Thyroid gland (tissue), 4 donors: ENCODE results near the gene ZNF57. TPM values are rescaled to one million over a fixed set of nuclear protein-coding genes. Genes with fewer than 3 reads are reported as not detected.

Experiments
- DNase-seq, 2 donors: peaks; one replicate each; pipeline ENCODE4 v3.0.0-alpha.2; 2019
- H3K27ac ChIP-seq, 3 donors: fragments of 200-600 bp; sonication (generic); 1 replicate in 2 of 3; 2 replicates in 1 of 3; pipeline ENCODE4 v1.5.1; 2016 to 2019; ENCODE audit warnings: mild to moderate bottlenecking in 1 of 3, moderate library complexity in 1 of 3
- H3K27me3 ChIP-seq: fragments of 200-600 bp; sonication (generic); one replicate; pipeline ENCODE4 v1.5.1; 2019
- H3K36me3 ChIP-seq, 2 donors: fragments of 200-600 bp; sonication (generic); one replicate each; pipeline ENCODE4 v1.5.1; 2016 to 2019
- H3K4me1 ChIP-seq, 2 donors: fragments of 200-600 bp; sonication (generic); one replicate each; pipeline ENCODE4 v1.5.1; 2017 to 2019
- H3K4me3 ChIP-seq, 3 donors: fragments of 200-600 bp; sonication (generic); replicated peaks in 1 of 3; 1 replicate in 2 of 3; 2 replicates in 1 of 3; pipeline ENCODE4 v1.5.1; 2016; ENCODE audit warnings: mild to moderate bottlenecking in 1 of 3
- H3K9me3 ChIP-seq: fragments of 200-600 bp; sonication (generic); one replicate; pipeline ENCODE4 v1.5.1; 2017
- POLR2A ChIP-seq, 2 donors: fragments of 450-650 bp; IDR thresholded peaks; one replicate each; pipeline ENCODE4 v1.6.1; 2017; ENCODE audit warnings: antibody characterized with exemption in 2 of 2, mild to moderate bottlenecking in 2 of 2, moderate library complexity in 1 of 2
- WGBS, 2 donors: methylation state at CpG; one replicate each; pipeline ENCODE4 v1.1.5; 2017; 5-methylcytosine and 5-hydroxymethylcytosine counted together
- intact Hi-C: fragments of 100-400 bp; cut with DNase I; formaldehyde crosslinking; loops from one replicate; pipeline ENCODE4 v1.15.1; 2023
- total RNA-seq, 4 donors: library from RNA; depleted of rRNA; stranded (reverse); fragments of >200 nt; gene quantifications; one replicate each; pipeline ENCODE4 v1.2.3, GENCODE V29; 2016
- TF ChIP-seq, protein P1 (sequence below), 6 experiments: fragments of 200-600 bp in 3 of 6; fragments of 450-650 bp in 3 of 6; sonication (generic) in 3 of 6; IDR thresholded peaks; one replicate each; pipeline ENCODE4 v1.5.1; 2016 to 2019; ENCODE audit warnings: antibody characterized with exemption in 6 of 6, mild to moderate bottlenecking in 2 of 6, inconsistent platforms in 1 of 6, moderate library complexity in 1 of 6

Gene ZNF57
- total RNA-seq, 4 donors from 2014 or later: 3.1 to 4.8 (median 3.6) TPM

DNA sequence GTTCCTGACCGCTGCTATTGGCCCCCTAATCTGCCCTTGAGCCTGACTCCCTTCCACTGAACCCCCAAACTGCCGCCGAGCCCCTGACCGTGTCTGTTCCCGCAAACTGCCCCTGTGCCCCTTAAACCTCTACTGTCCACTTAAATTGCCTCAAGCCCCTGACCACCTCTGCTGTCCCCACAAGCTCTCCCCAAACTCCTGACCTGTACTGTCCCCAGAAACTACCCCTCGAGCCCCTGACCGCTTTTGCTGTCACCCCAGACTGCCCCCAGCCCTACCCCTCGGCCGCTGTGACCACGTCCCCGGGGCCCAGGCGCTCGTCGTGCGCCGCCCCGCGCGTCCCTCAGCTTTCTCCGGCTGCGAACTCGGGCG lies 43.7 kb downstream of the ZNF57 start:
- no peaks in the 10 kb centered on the region for H3K9me3 ChIP-seq
- H3K4me3 ChIP-seq: peak overlapping the region; percentile 82 to 97 (median 83)
- peaks cover 12 to 13% of the 10 kb centered on the region in 2 donors for H3K4me1 ChIP-seq
- peak overlapping the region in 1 of 3 donors; percentile 47 for H3K27ac ChIP-seq
- intact Hi-C loops: loop anchor here (5.0 kb wide), 1 partner anchor 42 kb away; the partner anchor contains the start of gene ZNF57
- no peaks in the 10 kb centered on the region for H3K27me3 ChIP-seq
- H3K36me3 ChIP-seq: no peaks in the 10 kb centered on the region
- no peak for DNase-seq
- WGBS, 2 donors: 2 to 4% methylated on average over 13 to 23 of the region's 23 CpGs
- TF ChIP-seq, protein P1, sequence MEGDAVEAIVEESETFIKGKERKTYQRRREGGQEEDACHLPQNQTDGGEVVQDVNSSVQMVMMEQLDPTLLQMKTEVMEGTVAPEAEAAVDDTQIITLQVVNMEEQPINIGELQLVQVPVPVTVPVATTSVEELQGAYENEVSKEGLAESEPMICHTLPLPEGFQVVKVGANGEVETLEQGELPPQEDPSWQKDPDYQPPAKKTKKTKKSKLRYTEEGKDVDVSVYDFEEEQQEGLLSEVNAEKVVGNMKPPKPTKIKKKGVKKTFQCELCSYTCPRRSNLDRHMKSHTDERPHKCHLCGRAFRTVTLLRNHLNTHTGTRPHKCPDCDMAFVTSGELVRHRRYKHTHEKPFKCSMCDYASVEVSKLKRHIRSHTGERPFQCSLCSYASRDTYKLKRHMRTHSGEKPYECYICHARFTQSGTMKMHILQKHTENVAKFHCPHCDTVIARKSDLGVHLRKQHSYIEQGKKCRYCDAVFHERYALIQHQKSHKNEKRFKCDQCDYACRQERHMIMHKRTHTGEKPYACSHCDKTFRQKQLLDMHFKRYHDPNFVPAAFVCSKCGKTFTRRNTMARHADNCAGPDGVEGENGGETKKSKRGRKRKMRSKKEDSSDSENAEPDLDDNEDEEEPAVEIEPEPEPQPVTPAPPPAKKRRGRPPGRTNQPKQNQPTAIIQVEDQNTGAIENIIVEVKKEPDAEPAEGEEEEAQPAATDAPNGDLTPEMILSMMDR (IDR thresholded peaks at IDR 0.05): peak in 1 of 6 experiments; percentile 6
- TF ChIP-seq POLR2A (IDR thresholded peaks at IDR 0.05): no peak

DNA sequence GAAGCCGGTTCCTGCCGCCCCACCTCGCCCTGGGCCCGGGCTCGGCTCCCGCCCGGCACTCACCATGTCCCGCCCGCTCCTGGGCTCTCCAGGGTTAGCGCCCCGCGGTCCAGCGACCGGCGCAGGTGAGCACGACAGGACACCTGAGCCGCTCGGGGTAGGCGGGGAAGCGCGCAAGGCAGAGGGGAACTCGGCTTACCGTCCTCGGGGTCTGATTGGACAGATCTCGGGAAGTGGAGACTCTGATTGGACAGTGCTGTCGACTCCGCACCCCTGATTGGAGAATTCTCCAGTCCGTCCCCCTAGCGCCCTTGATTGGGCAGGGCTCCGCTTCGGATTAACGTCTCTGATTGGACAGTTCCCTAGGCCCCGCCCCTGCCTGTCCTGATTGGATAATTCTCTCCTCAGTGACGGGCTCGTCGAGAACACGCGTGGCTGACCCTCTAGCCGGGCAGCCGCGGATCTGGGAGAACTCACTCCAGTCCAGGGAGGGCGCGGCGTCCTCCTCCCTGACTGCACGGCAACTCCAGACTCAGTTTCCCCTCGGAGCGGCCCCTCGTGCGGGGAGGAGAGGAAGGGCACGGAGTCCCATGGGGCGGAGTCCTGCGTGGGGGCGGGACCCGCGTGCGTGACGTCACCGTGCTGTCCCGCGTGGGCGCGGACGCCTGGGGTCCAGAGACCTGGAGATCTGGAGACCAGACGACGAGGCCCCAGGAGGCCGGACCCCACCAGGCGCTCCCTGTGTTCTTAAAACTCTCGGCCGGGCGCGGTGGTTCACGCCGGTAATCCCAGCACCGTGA lies 44.2 kb downstream of the ZNF57 start, which contains the start of gene ZNF77:
Gene ZNF77 (minus strand): TSS at position 197 of the 800 bp plus-strand sequence. CDS start 131 bp downstream, at position 66.
- Histone ChIP-seq H3K36me3 (no peaks in the 10 kb centered on the region), H3K4me1 (peaks cover 16 to 17% of the 10 kb centered on the region in 2 donors), H3K27me3 (no peaks in the 10 kb centered on the region), H3K27ac (peak within 1 kb of the TSS; percentile 85 to 90 (median 85)), H3K4me3 (peak within 1 kb of the TSS; percentile 82 to 97 (median 91)), H3K9me3 (no peaks in the 10 kb centered on the region)
- TF ChIP-seq, protein P1 (IDR thresholded peaks at IDR 0.05): peak in 3 of 6 experiments; percentile 19 to 31 (median 21)
- peak in 1 of 2 donors; percentile 76 for TF ChIP-seq POLR2A (IDR thresholded peaks at IDR 0.05)
- DNase-seq: peak; percentile 100
- 2 to 5% methylated on average over 29 to 43 of the region's 74 CpGs for WGBS, 2 donors
- intact Hi-C loops: loop anchor here (5.0 kb wide), 1 partner anchor 43 kb away; the partner anchor contains the start of gene ZNF57

DNA sequence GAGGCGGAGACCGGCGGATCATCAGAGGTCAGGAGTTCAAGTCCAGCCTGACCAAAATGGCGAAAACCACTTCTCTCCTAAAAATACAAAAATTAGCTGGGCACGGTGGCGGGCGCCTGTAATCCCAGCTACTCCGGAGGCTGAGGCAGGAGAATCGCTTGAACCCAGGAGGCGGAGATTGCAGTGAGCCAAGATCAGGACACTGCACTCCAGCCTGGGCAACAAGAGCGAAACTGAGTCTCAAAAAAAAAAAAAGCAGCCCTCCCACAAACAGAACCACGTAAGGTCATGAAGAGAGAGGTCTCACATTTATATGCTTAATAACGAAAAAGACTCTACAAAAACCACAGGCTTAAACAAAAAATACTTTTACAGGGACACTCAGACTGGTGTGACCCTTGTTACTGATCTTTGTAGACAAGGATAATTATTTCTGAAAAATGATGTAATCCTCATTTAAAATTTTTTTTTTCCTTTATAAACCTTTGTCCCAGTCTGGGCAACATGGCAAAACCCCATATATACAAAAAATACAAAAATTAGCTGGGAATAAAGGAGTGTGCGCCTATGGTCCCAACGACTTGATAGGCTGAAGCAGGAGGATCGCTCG lies 45.0 kb downstream of the ZNF57 start:
- peak overlapping the region; percentile 69 to 91 (median 81) for H3K4me3 ChIP-seq
- no peaks in the 10 kb centered on the region for H3K9me3 ChIP-seq
- H3K27me3 ChIP-seq: no peaks in the 10 kb centered on the region
- WGBS, 2 donors: 50 to 55% methylated on average over 17 of the region's 17 CpGs
- H3K36me3 ChIP-seq: no peaks in the 10 kb centered on the region
- peak overlapping the region; percentile 85 to 90 (median 85) for H3K27ac ChIP-seq
- TF ChIP-seq, protein P1 (IDR thresholded peaks at IDR 0.05): no peak
- TF ChIP-seq POLR2A (IDR thresholded peaks at IDR 0.05): no peak
- DNase-seq: no peak
- intact Hi-C loops: no loop called here
- H3K4me1 ChIP-seq: peaks cover 16 to 17% of the 10 kb centered on the region in 2 donors

DNA sequence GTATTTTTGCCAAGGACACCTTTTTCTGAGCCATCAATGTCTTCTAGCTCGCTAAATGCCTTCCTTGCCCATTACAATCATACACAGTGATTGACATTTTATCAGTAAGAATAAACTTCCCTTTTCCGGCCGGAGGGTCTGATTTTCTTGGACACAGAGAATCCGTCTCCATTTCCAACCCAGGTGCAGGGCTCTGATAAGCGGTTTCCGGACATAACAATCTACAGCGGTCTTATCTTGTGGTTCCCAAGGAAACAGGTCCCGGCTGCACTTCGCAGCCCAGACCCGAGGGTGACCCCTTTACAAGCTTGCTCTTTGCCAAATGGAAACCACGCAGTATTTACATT lies 49.2 kb downstream of the ZNF57 start:
- TF ChIP-seq POLR2A (IDR thresholded peaks at IDR 0.05): no peak
- TF ChIP-seq, protein P1 (IDR thresholded peaks at IDR 0.05): no peak
- DNase-seq: no peak
- Histone ChIP-seq H3K27me3 (no peaks in the 10 kb centered on the region), H3K9me3 (no peaks in the 10 kb centered on the region), H3K36me3 (no peaks in the 10 kb centered on the region), H3K27ac (peak overlapping the region; percentile 83 to 98 (median 94)), H3K4me1 (peaks cover 24 to 35% of the 10 kb centered on the region in 2 donors), H3K4me3 (peak overlapping the region; percentile 19 to 68 (median 62))
- WGBS, 2 donors: 0% methylated on average over 11 of the region's 11 CpGs
- intact Hi-C loops: loop anchor here (5.0 to 10.0 kb wide), 2 partner anchors 157 to 215 kb away; no protein-coding TSS in a partner anchor
